WERI-Rb-1 (cell line): Measurements from ENCODE around the gene TTC23.

ENCODE experiments used
- DNase-seq: peaks from one replicate; pipeline ENCODE4 v3.0.0-alpha.2; 2020
- H3K27ac ChIP-seq: fragments of 250-450 bp; sonication (Bioruptor Pico); 2 replicates; pipeline ENCODE4 v1.5.1; 2020; ENCODE audit warnings: mild to moderate bottlenecking, moderate library complexity
- H3K27me3 ChIP-seq: fragments of 250-450 bp; sonication (Bioruptor Pico); 2 replicates; pipeline ENCODE4 v1.5.1; 2021; ENCODE audit warnings: mild to moderate bottlenecking, low read depth, moderate library complexity; ENCODE audit not compliant: insufficient read depth, severe bottlenecking
- H3K36me3 ChIP-seq: fragments of 250-450 bp; sonication (Bioruptor Pico); 2 replicates; pipeline ENCODE4 v1.5.1; 2020; ENCODE audit warnings: mild to moderate bottlenecking, moderate library complexity
- H3K4me3 ChIP-seq: 2 replicates; pipeline ENCODE4 v1.5.1; 2011; ENCODE audit warnings: low read depth, mild to moderate bottlenecking, control low read depth, low read length
- H3K9me3 ChIP-seq: fragments of 250-450 bp; sonication (Bioruptor Pico); 2 replicates; pipeline ENCODE4 v1.5.1; 2021; ENCODE audit warnings: mild to moderate bottlenecking, moderate library complexity; ENCODE audit not compliant: severe bottlenecking
- CTCF ChIP-seq: IDR thresholded peaks from 2 replicates; pipeline ENCODE4 v1.5.1; 2011; ENCODE audit warnings: low read depth, mild to moderate bottlenecking, control low read depth, inconsistent platforms, low read length

Gene TTC23

GRCh38 chr15:99232740-99233139 lies 16.6 kb downstream of the TTC23 start:
- H3K36me3 ChIP-seq: no peaks in the 10 kb centered on the region
- no peak for TF ChIP-seq CTCF
- DNase-seq: no peak
- no peak overlapping the region for H3K27ac ChIP-seq
- H3K9me3 ChIP-seq: no peaks in the 10 kb centered on the region
- no peak overlapping the region for H3K4me3 ChIP-seq
- no peaks in the 10 kb centered on the region for H3K27me3 ChIP-seq

- Histone ChIP-seq H3K27ac (no peak overlapping the region), H3K27me3 (no peaks in the 10 kb centered on the region), H3K36me3 (no peaks in the 10 kb centered on the region), H3K4me3 (no peak overlapping the region), H3K9me3 (no peaks in the 10 kb centered on the region)
- DNase-seq: no peak
- no peak for TF ChIP-seq CTCF
Observed at GRCh38 chr15:99230867-99231266, 18.5 kb downstream of the TTC23 start.

GRCh38 chr15:99228120-99228770 lies 21.1 kb downstream of the TTC23 start:
- no peaks in the 10 kb centered on the region for H3K27me3 ChIP-seq
- no peak for TF ChIP-seq CTCF
- no peaks in the 10 kb centered on the region for H3K36me3 ChIP-seq
- H3K27ac ChIP-seq: no peak overlapping the region
- no peak for DNase-seq
- no peaks in the 10 kb centered on the region for H3K9me3 ChIP-seq
- H3K4me3 ChIP-seq: no peak overlapping the region

GRCh38 chr15:99226802-99227201 lies 22.6 kb downstream of the TTC23 start:
- Histone ChIP-seq H3K27ac (no peak overlapping the region), H3K9me3 (no peaks in the 10 kb centered on the region), H3K27me3 (no peaks in the 10 kb centered on the region), H3K36me3 (no peaks in the 10 kb centered on the region), H3K4me3 (no peak overlapping the region)
- DNase-seq: no peak
- no peak for TF ChIP-seq CTCF

GRCh38 chr15:99224372-99225214 lies 24.8 kb downstream of the TTC23 start:
- no peaks in the 10 kb centered on the region for H3K9me3 ChIP-seq
- no peaks in the 10 kb centered on the region for H3K27me3 ChIP-seq
- H3K4me3 ChIP-seq: no peak overlapping the region
- no peak overlapping the region for H3K27ac ChIP-seq
- H3K36me3 ChIP-seq: no peaks in the 10 kb centered on the region
- DNase-seq: no peak
- TF ChIP-seq CTCF: no peak
